HEK293 (cell line): ENCODE results near the gene CCDC14.
"Not testable (repeated sequence)": the region's sequence is repeated elsewhere in the genome, so short reads cannot be mapped to it uniquely, and the experiment has no call there.

Source experiments
- CTCF ChIA-PET: fragments of 350-600 bp; formaldehyde crosslinking; extraction: SDS; loops from one replicate; lab custom pipeline; 2021; ENCODE audit warnings: antibody characterized with exemption; lab: Yijun Ruan, JAX
- POLR2A ChIA-PET: fragments of 300-600 bp; formaldehyde crosslinking; extraction: SDS; loops from one replicate; lab custom pipeline; 2020; ENCODE audit warnings: antibody characterized with exemption, inconsistent platforms; lab: Yijun Ruan, JAX
- H3K27ac ChIP-seq: fragments of 200-500 bp; sonication (Bioruptor generic); 2 replicates; pipeline ENCODE4 v1.5.1; 2014; ENCODE audit warnings: low read depth, low read length, control low read depth, inconsistent platforms; ENCODE audit errors: extremely low read depth
- H3K36me3 ChIP-seq, 2 experiments: fragments of 200-500 bp in 1 of 2; sonication (Bioruptor generic) in 1 of 2; 1 replicate in 1 of 2; 2 replicates in 1 of 2; pipeline ENCODE4 v1.5.1; 2014 to 2017; ENCODE audit warnings: inconsistent platforms in 2 of 2, low read length in 2 of 2; ENCODE audit not compliant: control insufficient read depth in 2 of 2, insufficient read depth in 1 of 2
- H3K4me1 ChIP-seq: fragments of 200-500 bp; sonication (Bioruptor generic); 2 replicates; pipeline ENCODE4 v1.5.1; 2014; ENCODE audit warnings: mild to moderate bottlenecking, low read length, inconsistent platforms; ENCODE audit not compliant: control insufficient read depth, insufficient read depth
- H3K4me3 ChIP-seq: 2 replicates; pipeline ENCODE4 v1.5.1; 2011; ENCODE audit warnings: low read depth, mild to moderate bottlenecking, control low read depth, low read length, moderate library complexity
- H3K9me3 ChIP-seq: fragments of 200-500 bp; sonication (Bioruptor generic); 2 replicates; pipeline ENCODE4 v1.5.1; 2014; ENCODE audit warnings: low read depth, low read length, inconsistent platforms; ENCODE audit not compliant: control insufficient read depth, insufficient read depth
- FEZF1 ChIP-seq: fragments of 450-650 bp; formaldehyde crosslinking; IDR thresholded peaks from 2 replicates; pipeline ENCODE4 v1.5.1; 2016; ENCODE audit warnings: missing biosample characterization, missing genetic modification characterization
- GLIS1 ChIP-seq: fragments of 450-650 bp; formaldehyde crosslinking; IDR thresholded peaks from 2 replicates; pipeline ENCODE4 v1.5.1; 2016; ENCODE audit warnings: missing biosample characterization, missing genetic modification characterization
- ZBTB20 ChIP-seq: fragments of 450-650 bp; formaldehyde crosslinking; IDR thresholded peaks from 2 replicates; pipeline ENCODE4 v1.5.1; 2016; ENCODE audit warnings: missing biosample characterization, missing genetic modification characterization
- ZBTB49 ChIP-seq: fragments of 450-650 bp; formaldehyde crosslinking; IDR thresholded peaks from 2 replicates; pipeline ENCODE4 v1.5.1; 2016; ENCODE audit warnings: missing biosample characterization, missing genetic modification characterization, low read depth
- ZFHX2 ChIP-seq: fragments of 450-650 bp; formaldehyde crosslinking; conservative IDR thresholded peaks from 2 replicates; pipeline ENCODE4 v1.5.1; 2016; ENCODE audit warnings: missing biosample characterization, missing genetic modification characterization
- ZNF18 ChIP-seq: fragments of 450-650 bp; formaldehyde crosslinking; IDR thresholded peaks from 2 replicates; pipeline ENCODE4 v1.5.1; 2016; ENCODE audit warnings: missing biosample characterization, missing genetic modification characterization
- ZNF26 ChIP-seq: fragments of 450-650 bp; formaldehyde crosslinking; IDR thresholded peaks from 2 replicates; pipeline ENCODE4 v1.5.1; 2016; ENCODE audit warnings: missing biosample characterization, missing genetic modification characterization
- ZNF513 ChIP-seq: fragments of 450-650 bp; IDR thresholded peaks from 2 replicates; pipeline ENCODE4 v1.5.1; 2018; ENCODE audit warnings: missing biosample characterization, missing genetic modification characterization
- ZNF548 ChIP-seq: fragments of 450-650 bp; formaldehyde crosslinking; IDR thresholded peaks from 2 replicates; pipeline ENCODE4 v1.5.1; 2016; ENCODE audit warnings: missing biosample characterization, missing genetic modification characterization
- ZNF555 ChIP-seq: fragments of 450-650 bp; formaldehyde crosslinking; conservative IDR thresholded peaks from 2 replicates; pipeline ENCODE4 v1.5.1; 2017; ENCODE audit warnings: missing biosample characterization, mild to moderate bottlenecking, missing genetic modification characterization, inconsistent platforms
- ZNF707 ChIP-seq: fragments of 450-650 bp; formaldehyde crosslinking; IDR thresholded peaks from 2 replicates; pipeline ENCODE4 v1.5.1; 2016; ENCODE audit warnings: missing biosample characterization, missing genetic modification characterization
- ZNF843 ChIP-seq: fragments of 450-650 bp; formaldehyde crosslinking; IDR thresholded peaks from 2 replicates; pipeline ENCODE4 v1.5.1; 2016; ENCODE audit warnings: missing biosample characterization, missing genetic modification characterization
- ZSCAN18 ChIP-seq: fragments of 450-650 bp; formaldehyde crosslinking; IDR thresholded peaks from 2 replicates; pipeline ENCODE4 v1.5.1; 2016; ENCODE audit warnings: missing biosample characterization, missing genetic modification characterization
- ZSCAN23 ChIP-seq: fragments of 450-650 bp; formaldehyde crosslinking; IDR thresholded peaks from 2 replicates; pipeline ENCODE4 v1.5.1; 2016; ENCODE audit warnings: missing biosample characterization, missing genetic modification characterization
- ZSCAN5A ChIP-seq: fragments of 450-650 bp; formaldehyde crosslinking; IDR thresholded peaks from 2 replicates; pipeline ENCODE4 v1.5.1; 2016; ENCODE audit warnings: missing biosample characterization, missing genetic modification characterization
- ZXDB ChIP-seq: fragments of 450-650 bp; formaldehyde crosslinking; IDR thresholded peaks from 2 replicates; pipeline ENCODE4 v1.5.1; 2016; ENCODE audit warnings: missing biosample characterization, missing genetic modification characterization
- TF ChIP-seq, protein P1 (sequence below): fragments of 450-650 bp; formaldehyde crosslinking; IDR thresholded peaks from 2 replicates; pipeline ENCODE4 v1.5.1; 2016; ENCODE audit warnings: missing biosample characterization, missing genetic modification characterization

The CCDC14 gene

DNA sequence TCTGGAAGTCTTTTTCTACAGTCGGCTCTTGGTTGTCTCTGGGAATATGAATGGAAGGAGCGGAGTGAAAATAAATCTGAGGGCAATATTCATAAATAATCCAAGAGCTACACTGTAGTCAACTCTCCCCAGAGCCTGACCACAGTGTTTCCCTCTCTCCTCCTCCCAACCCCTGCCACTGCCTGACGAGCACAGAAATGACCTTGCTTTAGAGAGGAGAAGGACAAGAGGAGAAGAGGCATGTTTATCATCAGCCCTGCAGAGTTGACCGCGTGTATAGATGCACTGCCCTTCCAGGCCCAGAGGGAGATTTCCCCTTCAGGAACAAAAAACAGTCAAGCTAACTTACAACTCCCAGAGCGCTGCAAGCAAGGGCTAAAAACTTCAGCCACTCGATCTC is 14.0 kb upstream of the CCDC14 start:
- H3K27ac ChIP-seq, POLR2A ChIA-PET, H3K9me3 ChIP-seq, H3K4me1 ChIP-seq, H3K36me3 ChIP-seq, CTCF ChIA-PET, H3K4me3 ChIP-seq: not testable (repeated sequence)

- Histone ChIP-seq H3K4me3 (no peak overlapping the region), H3K9me3 (no peaks in the 10 kb centered on the region), H3K4me1 (no peaks in the 10 kb centered on the region), H3K36me3 (no peaks in the 10 kb centered on the region), H3K27ac (no peak overlapping the region)
- TF ChIP-seq ZNF513 (tag by site-specific recombination) (no peak), ZNF18 (no peak), ZNF843 (tag by site-specific recombination) (no peak), FEZF1 (tag by site-specific recombination) (no peak), ZNF707 (tag by site-specific recombination) (no peak), ZXDB (no peak), ZNF548 (tag by site-specific recombination) (no peak), ZSCAN23 (tag by site-specific recombination) (no peak), ZBTB49 (tag by site-specific recombination) (no peak), ZFHX2 (tag by site-specific recombination) (peak; percentile 60), ZBTB20 (no peak), ZSCAN5A (no peak), ZNF555 (tag by site-specific recombination) (no peak), ZSCAN18 (no peak), GLIS1 (tag by site-specific recombination) (peak; percentile 13; the same call in 1 of the 2 replicates), ZNF26 (no peak)
- TF ChIP-seq, protein P1, sequence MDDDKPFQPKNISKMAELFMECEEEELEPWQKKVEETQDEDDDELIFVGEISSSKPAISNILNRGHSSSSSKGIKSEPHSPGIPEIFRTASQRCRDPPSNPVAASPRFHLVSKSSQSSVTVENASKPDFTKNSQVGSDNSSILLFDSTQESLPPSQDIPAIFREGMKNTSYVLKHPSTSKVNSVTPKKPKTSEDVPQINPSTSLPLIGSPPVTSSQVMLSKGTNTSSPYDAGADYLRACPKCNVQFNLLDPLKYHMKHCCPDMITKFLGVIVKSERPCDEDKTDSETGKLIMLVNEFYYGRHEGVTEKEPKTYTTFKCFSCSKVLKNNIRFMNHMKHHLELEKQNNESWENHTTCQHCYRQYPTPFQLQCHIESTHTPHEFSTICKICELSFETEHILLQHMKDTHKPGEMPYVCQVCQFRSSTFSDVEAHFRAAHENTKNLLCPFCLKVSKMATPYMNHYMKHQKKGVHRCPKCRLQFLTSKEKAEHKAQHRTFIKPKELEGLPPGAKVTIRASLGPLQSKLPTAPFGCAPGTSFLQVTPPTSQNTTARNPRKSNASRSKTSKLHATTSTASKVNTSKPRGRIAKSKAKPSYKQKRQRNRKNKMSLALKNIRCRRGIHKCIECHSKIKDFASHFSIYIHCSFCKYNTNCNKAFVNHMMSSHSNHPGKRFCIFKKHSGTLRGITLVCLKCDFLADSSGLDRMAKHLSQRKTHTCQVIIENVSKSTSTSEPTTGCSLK (tag by site-specific recombination) = no peak
- CTCF ChIA-PET = no interaction called here
- POLR2A ChIA-PET = no interaction called here
Observed at GRCh38 chr3:123971406-123971805, 10.4 kb upstream of the CCDC14 start.
